AG09309 (cell line): ENCODE data around the gene ADCY2.
"Not testable (repeated sequence)": the region's sequence is repeated elsewhere in the genome, so short reads cannot be mapped to it uniquely, and the experiment has no call there.

Source experiments
- DNase-seq: peaks from one replicate; pipeline ENCODE4 v3.0.0-alpha.2; 2010; ENCODE audit warnings: low read depth
- H3K4me3 ChIP-seq: 2 replicates; pipeline ENCODE4 v1.5.1; 2011; ENCODE audit warnings: mild to moderate bottlenecking, low read depth, low read length, moderate library complexity; ENCODE audit not compliant: control insufficient read depth
- TF ChIP-seq, protein P1 (sequence below): IDR thresholded peaks from 2 replicates; pipeline ENCODE4 v1.5.1; 2011; ENCODE audit warnings: mild to moderate bottlenecking, low read depth, low read length, inconsistent platforms; ENCODE audit not compliant: insufficient read depth, control insufficient read depth; ENCODE audit errors: missing control alignments

The ADCY2 gene

DNA sequence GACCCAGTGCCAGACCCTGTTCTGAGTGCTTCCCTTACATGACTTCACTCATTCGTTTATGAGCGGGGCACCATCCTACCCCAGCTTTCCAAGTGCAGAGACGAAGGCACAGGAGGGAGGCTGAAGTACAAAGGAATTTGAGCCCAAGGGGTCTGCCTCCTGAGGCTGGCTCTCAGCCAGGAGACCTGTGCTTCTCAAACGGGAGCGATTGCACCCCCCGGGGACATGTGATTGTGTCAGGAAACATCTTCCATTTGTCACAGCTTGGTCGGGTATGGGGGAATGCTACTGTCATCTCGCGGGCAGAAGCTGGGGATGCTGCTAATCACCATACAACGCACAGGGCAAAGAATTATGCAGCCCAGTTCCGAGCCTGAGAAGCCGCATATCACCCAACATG lies 23.9 kb downstream of the ADCY2 start:
- TF ChIP-seq, protein P1, sequence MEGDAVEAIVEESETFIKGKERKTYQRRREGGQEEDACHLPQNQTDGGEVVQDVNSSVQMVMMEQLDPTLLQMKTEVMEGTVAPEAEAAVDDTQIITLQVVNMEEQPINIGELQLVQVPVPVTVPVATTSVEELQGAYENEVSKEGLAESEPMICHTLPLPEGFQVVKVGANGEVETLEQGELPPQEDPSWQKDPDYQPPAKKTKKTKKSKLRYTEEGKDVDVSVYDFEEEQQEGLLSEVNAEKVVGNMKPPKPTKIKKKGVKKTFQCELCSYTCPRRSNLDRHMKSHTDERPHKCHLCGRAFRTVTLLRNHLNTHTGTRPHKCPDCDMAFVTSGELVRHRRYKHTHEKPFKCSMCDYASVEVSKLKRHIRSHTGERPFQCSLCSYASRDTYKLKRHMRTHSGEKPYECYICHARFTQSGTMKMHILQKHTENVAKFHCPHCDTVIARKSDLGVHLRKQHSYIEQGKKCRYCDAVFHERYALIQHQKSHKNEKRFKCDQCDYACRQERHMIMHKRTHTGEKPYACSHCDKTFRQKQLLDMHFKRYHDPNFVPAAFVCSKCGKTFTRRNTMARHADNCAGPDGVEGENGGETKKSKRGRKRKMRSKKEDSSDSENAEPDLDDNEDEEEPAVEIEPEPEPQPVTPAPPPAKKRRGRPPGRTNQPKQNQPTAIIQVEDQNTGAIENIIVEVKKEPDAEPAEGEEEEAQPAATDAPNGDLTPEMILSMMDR, result no peak
- DNase-seq, result no peak
- H3K4me3 ChIP-seq, result no peak overlapping the region

DNA sequence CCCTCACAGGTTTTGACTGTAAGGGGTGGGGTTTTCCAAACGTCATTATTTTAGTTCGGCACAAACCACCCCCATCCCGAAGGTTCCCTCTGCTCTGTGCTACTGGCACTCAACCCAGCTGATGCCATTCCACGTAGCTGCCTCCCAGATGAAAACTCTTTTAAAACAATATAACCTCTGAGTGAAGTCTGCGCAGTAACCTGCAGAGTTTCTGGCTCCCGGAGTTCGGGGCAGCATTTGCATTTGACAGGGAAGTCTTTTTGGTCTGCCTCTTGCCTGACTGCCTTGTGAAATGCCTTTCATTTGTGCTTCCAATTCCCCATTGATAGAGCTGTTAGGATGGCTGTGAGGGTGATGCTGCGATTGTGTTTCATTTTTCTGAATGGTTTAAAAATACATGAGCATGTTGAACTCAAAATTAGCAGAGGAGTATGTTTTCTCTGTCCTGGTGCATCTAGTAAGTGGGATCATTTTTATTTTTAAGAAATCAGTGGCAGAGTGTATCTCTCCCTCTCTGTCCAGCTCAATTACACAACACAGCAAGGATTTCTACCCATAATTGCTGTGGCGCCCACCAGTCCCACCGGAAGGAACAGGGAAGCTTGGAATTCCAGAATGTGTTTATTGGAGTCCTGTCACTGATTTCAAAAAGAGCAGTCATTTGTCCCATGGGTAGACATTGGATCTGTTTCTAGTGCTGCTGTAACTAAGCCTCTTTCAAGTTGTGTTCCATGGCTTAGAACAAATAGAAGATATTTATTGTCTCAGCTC lies 24.8 kb downstream of the ADCY2 start:
- DNase-seq, result no peak
- H3K4me3 ChIP-seq, result no peak overlapping the region
- TF ChIP-seq, protein P1, result no peak

DNA sequence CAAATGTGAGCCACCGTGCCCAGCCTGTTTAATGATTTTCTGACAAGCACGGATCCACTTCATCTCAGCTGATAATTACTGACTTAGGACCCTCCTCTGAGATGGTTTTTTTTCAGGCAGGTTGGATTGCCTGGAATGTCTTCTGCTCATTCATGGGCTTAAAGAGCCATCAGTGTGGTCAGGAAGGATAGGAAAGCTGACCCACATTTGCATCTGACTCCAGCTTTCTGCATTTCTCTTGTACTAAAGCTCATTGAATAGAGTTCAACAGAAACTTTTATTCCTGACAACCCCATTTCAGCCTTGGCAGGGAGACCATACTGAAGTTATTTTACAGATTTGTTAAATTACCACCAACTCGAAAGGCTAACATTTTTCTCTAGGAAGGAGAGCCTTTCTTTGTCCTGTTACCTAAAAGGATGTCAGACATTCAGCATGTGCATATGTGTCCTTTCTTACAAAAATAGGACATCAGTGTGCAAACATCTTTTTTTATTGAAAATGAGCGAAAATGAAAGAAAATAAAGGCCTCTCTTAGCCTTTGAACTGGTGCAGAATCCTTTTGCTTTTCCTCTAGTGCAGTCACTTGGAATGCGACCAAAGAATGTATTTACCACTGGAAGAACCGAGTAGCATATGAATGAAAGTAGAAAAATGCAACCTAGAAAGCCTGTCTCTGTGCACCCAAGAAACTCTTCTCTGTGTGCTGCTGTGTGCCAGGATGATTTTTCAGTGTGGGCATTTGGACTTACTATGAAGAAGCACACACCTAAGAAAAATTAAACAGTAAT lies 26.6 kb downstream of the ADCY2 start:
- no peak overlapping the region for H3K4me3 ChIP-seq
- TF ChIP-seq, protein P1, result no peak
- no peak for DNase-seq

DNA sequence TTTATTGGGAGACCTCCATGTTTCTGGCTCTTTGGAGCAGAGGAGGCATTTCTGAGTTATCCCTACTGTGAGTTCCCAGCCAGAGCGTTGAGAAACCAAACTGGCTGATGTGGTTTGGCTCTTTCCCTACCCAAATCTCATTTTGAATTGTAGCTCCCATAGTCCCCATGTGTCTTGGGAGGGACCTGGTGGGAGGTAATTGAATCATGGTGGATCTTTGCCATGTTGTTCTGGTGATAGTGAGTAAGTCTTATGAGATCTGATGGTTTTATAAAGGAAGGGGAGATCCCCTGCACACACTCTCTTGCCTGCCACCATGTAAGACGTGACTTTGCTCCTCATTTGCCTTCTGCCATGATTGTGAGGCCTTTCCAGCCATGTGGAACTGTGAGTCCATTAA lies 27.3 kb downstream of the ADCY2 start:
- DNase-seq, H3K4me3 ChIP-seq: not testable (repeated sequence)

DNA sequence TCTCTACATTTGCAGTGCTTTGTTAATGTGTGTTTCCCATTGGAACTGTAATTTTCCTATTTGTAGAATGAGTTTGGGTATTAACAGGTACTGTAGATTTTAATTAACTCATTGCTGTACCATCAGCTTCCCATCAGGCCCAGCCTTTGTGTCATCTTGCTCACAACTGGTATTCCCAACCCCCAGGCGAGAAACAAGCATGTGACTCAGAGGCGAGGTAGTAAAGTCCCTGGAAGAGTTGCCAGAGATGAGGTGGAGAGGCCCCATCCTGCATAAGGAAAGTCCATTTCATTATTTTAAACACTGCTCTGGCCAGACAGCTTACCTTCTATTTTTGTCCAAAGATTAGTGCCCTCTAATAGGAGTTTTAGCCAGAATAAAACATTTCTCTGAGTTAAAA lies 29.9 kb downstream of the ADCY2 start:
- H3K4me3 ChIP-seq, result no peak overlapping the region
- TF ChIP-seq, protein P1, result no peak
- DNase-seq, result no peak

DNA sequence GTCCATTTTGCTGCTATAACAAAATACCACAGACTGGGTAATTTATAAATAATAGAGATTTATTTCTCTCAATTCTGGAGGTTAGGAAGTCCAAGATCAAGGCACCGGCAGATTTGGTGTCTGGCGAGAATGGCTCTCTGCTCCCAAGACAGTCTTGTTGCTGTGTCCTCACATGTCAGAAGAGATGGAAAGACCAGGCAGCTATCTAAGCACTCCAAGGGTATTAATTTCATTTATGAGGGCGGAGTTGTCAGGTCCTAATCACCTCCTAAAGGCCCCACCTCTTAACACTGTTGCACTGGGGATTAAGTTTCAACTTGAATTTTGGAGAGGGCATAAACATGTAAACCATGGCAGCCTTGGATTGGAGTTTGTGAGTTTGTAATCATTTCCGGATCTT lies 30.3 kb downstream of the ADCY2 start:
- TF ChIP-seq, protein P1, result no peak
- DNase-seq, result no peak
- H3K4me3 ChIP-seq, result no peak overlapping the region

DNA sequence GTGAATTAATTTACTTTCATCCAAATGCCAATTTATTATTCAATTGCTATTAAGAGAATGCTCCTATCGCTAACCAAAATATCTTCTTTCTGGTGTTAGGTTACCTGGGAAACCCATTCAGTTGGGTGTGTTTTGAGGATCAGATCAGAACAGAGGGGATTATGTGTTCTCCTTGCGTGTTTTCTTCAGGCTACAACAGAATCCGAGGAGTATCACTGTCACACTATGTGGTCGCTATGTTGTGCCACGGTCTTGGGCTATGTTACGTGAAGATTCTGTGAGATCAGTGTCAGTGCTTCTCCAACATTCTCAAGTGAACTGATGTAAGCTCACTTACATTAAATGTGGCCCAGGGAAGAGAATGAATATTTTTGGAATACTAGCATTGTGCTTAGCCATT lies 39.0 kb downstream of the ADCY2 start:
- no peak overlapping the region for H3K4me3 ChIP-seq
- no peak for DNase-seq
- TF ChIP-seq, protein P1, result no peak
